Neural cell (in vitro differentiated cells): ENCODE measurements around the gene PPM1N. TPM values are rescaled to one million over a fixed set of nuclear protein-coding genes. Genes with fewer than 3 reads are reported as not detected.
"Not testable (repeated sequence)": the region's sequence is repeated elsewhere in the genome, so short reads cannot be mapped to it uniquely, and the experiment has no call there.

Experiments used
- H2AFZ ChIP-seq: fragments of 200-600, 300-800 bp; sonication (generic), shearing (Covaris generic); 2 replicates; pipeline ENCODE4 v1.6.0; 2014; ENCODE audit warnings: low read depth, mild to moderate bottlenecking, antibody characterized with exemption, low read length, moderate library complexity
- H3F3A ChIP-seq: fragments of 200-600 bp; shearing (Covaris generic); 2 replicates; pipeline ENCODE4 v1.6.1; 2016; ENCODE audit warnings: mild to moderate bottlenecking, moderate library complexity, mixed read lengths, antibody characterized with exemption, low read length; ENCODE audit not compliant: insufficient read depth, poor library complexity, severe bottlenecking
- H3K27ac ChIP-seq: fragments of 200-600, 300-800 bp; sonication (generic), shearing (Covaris generic); 2 replicates; pipeline ENCODE4 v1.5.1; 2014; ENCODE audit warnings: mild to moderate bottlenecking, low read length, moderate library complexity
- H3K27me3 ChIP-seq: fragments of 300-800, 200-600 bp; sonication (generic), shearing (Covaris generic); 2 replicates; pipeline ENCODE4 v1.6.0; 2014; ENCODE audit warnings: mild to moderate bottlenecking, low read depth, low read length, moderate library complexity; ENCODE audit not compliant: insufficient read depth
- H3K36me3 ChIP-seq: fragments of 300-800, 200-600 bp; sonication (generic), shearing (Covaris generic); 2 replicates; pipeline ENCODE4 v1.5.1; 2014; ENCODE audit warnings: mild to moderate bottlenecking, antibody characterized with exemption, low read length, moderate library complexity; ENCODE audit not compliant: insufficient read depth
- H3K4me2 ChIP-seq: fragments of 300-800, 200-600 bp; sonication (generic), shearing (Covaris generic); 2 replicates; pipeline ENCODE4 v1.6.0; 2014; ENCODE audit warnings: mild to moderate bottlenecking, low read length
- H3K4me3 ChIP-seq: fragments of 300-800, 200-600 bp; sonication (generic), shearing (Covaris generic); 2 replicates; pipeline ENCODE4 v1.5.1; 2014; ENCODE audit warnings: mild to moderate bottlenecking, low read length, moderate library complexity
- H3K79me2 ChIP-seq: fragments of 200-600 bp; shearing (Covaris generic); replicated peaks from 2 replicates; pipeline ENCODE4 v1.6.0; 2014; ENCODE audit warnings: mild to moderate bottlenecking, low read length, moderate library complexity; ENCODE audit not compliant: insufficient read depth
- H3K9ac ChIP-seq: fragments of 300-800, 200-600 bp; sonication (generic), shearing (Covaris generic); 2 replicates; pipeline ENCODE4 v1.6.1; 2016; ENCODE audit warnings: mild to moderate bottlenecking, low read length, mixed read lengths
- H3K9me2 ChIP-seq: fragments of 200-600 bp; shearing (Covaris generic); 2 replicates; pipeline ENCODE4 v1.6.1; 2016; ENCODE audit warnings: mild to moderate bottlenecking, low read length, mixed read lengths; ENCODE audit not compliant: insufficient read depth
- H3K9me3 ChIP-seq: fragments of 200-600, 300-800 bp; sonication (generic), shearing (Covaris generic); 2 replicates; pipeline ENCODE4 v1.6.1; 2016; ENCODE audit warnings: mild to moderate bottlenecking, mixed run types, low read length, moderate library complexity, mixed read lengths
- H4K20me1 ChIP-seq: fragments of 200-600 bp; shearing (Covaris generic); 2 replicates; pipeline ENCODE4 v1.6.1; 2016; ENCODE audit warnings: mild to moderate bottlenecking, mixed run types; ENCODE audit not compliant: insufficient read depth
- CTCF ChIP-seq: fragments of 450-650 bp; IDR thresholded peaks from 2 replicates; pipeline ENCODE4 v1.5.1; 2014; ENCODE audit warnings: antibody characterized with exemption, mild to moderate bottlenecking, moderate library complexity; ENCODE audit not compliant: poor library complexity, severe bottlenecking
- EP300 ChIP-seq: fragments of 450-650 bp; conservative IDR thresholded peaks from 2 replicates; pipeline ENCODE4 v1.6.1; 2014; ENCODE audit warnings: antibody characterized with exemption, mild to moderate bottlenecking, moderate library complexity; ENCODE audit not compliant: poor library complexity, severe bottlenecking
- EZH2 ChIP-seq: fragments of 200-600, 300-800 bp; shearing (Covaris generic), sonication (generic); IDR thresholded peaks from 2 replicates; pipeline ENCODE4 v1.6.1; 2014; ENCODE audit warnings: antibody characterized with exemption, low read length, borderline replicate concordance, mild to moderate bottlenecking; ENCODE audit not compliant: insufficient read depth, poor library complexity, severe bottlenecking
- MXI1 ChIP-seq: fragments of 450-650 bp; conservative IDR thresholded peaks from 2 replicates; pipeline ENCODE4 v1.6.1; 2014; ENCODE audit warnings: antibody characterized with exemption, mild to moderate bottlenecking; ENCODE audit not compliant: poor library complexity, severe bottlenecking
- POLR2AphosphoS5 ChIP-seq: IDR thresholded peaks from 2 replicates; pipeline ENCODE4 v1.6.1; 2012
- RAD21 ChIP-seq: fragments of 450-650 bp; conservative IDR thresholded peaks from 2 replicates; pipeline ENCODE4 v1.6.1; 2014; ENCODE audit warnings: antibody characterized with exemption, mild to moderate bottlenecking, moderate library complexity
- REST ChIP-seq: IDR thresholded peaks from 2 replicates; pipeline ENCODE4 v1.6.1; 2012; ENCODE audit warnings: borderline replicate concordance
- SMC3 ChIP-seq: fragments of 450-650 bp; conservative IDR thresholded peaks from 2 replicates; pipeline ENCODE4 v1.6.1; 2014; ENCODE audit warnings: antibody characterized with exemption, mild to moderate bottlenecking, moderate library complexity; ENCODE audit not compliant: poor library complexity
- TAF1 ChIP-seq: IDR thresholded peaks from 2 replicates; pipeline ENCODE4 v1.6.1; 2012; ENCODE audit warnings: low read depth
- polyA plus RNA-seq: library from polyadenylated mRNA; depleted of rRNA; stranded (reverse); fragments of >200 nt; gene quantifications from 2 replicates; pipeline ENCODE4 v1.2.3, GENCODE V29; 2014

The PPM1N gene
- polyA plus RNA-seq, 1 donor from 2014 or later, result 1.0 TPM

- Histone ChIP-seq H3K27me3 (no peaks in the 10 kb centered on the region), H3K27ac (no peak overlapping the region), H3K79me2 (no peaks in the 10 kb centered on the region), H3K4me2 (no peak overlapping the region), H3K4me3 (no peak overlapping the region), H3K9me3 (no peaks in the 10 kb centered on the region), H2AFZ (no peak overlapping the region), H3K9me2 (no peaks in the 10 kb centered on the region), H3K36me3 (no peaks in the 10 kb centered on the region), H4K20me1 (no peaks in the 10 kb centered on the region), H3F3A (no peaks in the 10 kb centered on the region), H3K9ac (no peak overlapping the region)
- TF ChIP-seq RAD21 (no peak), MXI1 (no peak)
Observed at GRCh38 chr19:45509692-45510015, 11.4 kb downstream of the PPM1N start.

GRCh38 chr19:45510352-45510751 lies 12.1 kb downstream of the PPM1N start:
- not testable (repeated sequence) for H3K36me3 ChIP-seq, H3K4me2 ChIP-seq, H3K4me3 ChIP-seq, H2AFZ ChIP-seq, H3F3A ChIP-seq, H4K20me1 ChIP-seq, H3K27me3 ChIP-seq, H3K9ac ChIP-seq, H3K9me2 ChIP-seq, H3K79me2 ChIP-seq, H3K27ac ChIP-seq, H3K9me3 ChIP-seq

GRCh38 chr19:45511074-45511473 lies 12.8 kb downstream of the PPM1N start:
- H3K9me2 ChIP-seq, result no peaks in the 10 kb centered on the region
- no peak overlapping the region for H3K27ac ChIP-seq
- H3K4me2 ChIP-seq, result no peak overlapping the region
- H3K4me3 ChIP-seq, result no peak overlapping the region
- H3K36me3 ChIP-seq, result no peaks in the 10 kb centered on the region
- H3K27me3 ChIP-seq, result no peaks in the 10 kb centered on the region
- TF ChIP-seq EP300 (no peak), TAF1 (no peak), MXI1 (no peak), EZH2 (no peak), CTCF (no peak), RAD21 (no peak), REST (no peak), POLR2AphosphoS5 (no peak), SMC3 (no peak)
- no peaks in the 10 kb centered on the region for H4K20me1 ChIP-seq
- H3K9me3 ChIP-seq, result no peaks in the 10 kb centered on the region
- no peak overlapping the region for H3K9ac ChIP-seq
- no peaks in the 10 kb centered on the region for H3K79me2 ChIP-seq
- H3F3A ChIP-seq, result no peaks in the 10 kb centered on the region
- no peak overlapping the region for H2AFZ ChIP-seq
